Common myeloid progenitor, CD34-positive (primary cell): Measurements from ENCODE around the gene PDE2A.

Experiments
- CTCF ChIA-PET: fragments of 350-600 bp; sonication (Branson Sonifier 250); formaldehyde crosslinking; loops from one replicate; lab custom pipeline; 2021; ENCODE audit warnings: antibody characterized with exemption; lab: Charles Lee
- POLR2A ChIA-PET: fragments of 350-600 bp; sonication (Branson Sonifier 250); formaldehyde crosslinking; loops from one replicate; lab custom pipeline; 2021; ENCODE audit warnings: antibody characterized with exemption; lab: Charles Lee
- DNase-seq, 3 donors: peaks; one replicate each; pipeline versions ENCODE4 v3.0.0 to v3.0.0-alpha.2; 2013
- H3K27ac ChIP-seq, 2 experiments: 1 replicate in 1 of 2; 2 replicates in 1 of 2; pipeline ENCODE4 v1.7.0; 2013; ENCODE audit warnings: inconsistent platforms in 2 of 2, low read length in 2 of 2, mild to moderate bottlenecking in 2 of 2, low read depth in 1 of 2, moderate library complexity in 1 of 2; ENCODE audit not compliant: severe bottlenecking in 2 of 2, insufficient read depth in 1 of 2, poor library complexity in 1 of 2
- H3K27me3 ChIP-seq, 5 experiments: replicated peaks in 2 of 5; 1 replicate in 3 of 5; 2 replicates in 2 of 5; pipeline versions ENCODE4 v1.6.1 to v1.7.0; 2013; ENCODE audit warnings: low read length in 4 of 5, mild to moderate bottlenecking in 2 of 5, moderate library complexity in 2 of 5, inconsistent platforms in 1 of 5; ENCODE audit not compliant: insufficient read depth in 5 of 5, control insufficient read depth in 4 of 5
- H3K36me3 ChIP-seq, 4 experiments: 1 replicate in 2 of 4; 2 replicates in 2 of 4; pipeline versions ENCODE4 v1.6.1 to v1.7.0; 2013; ENCODE audit warnings: low read length in 3 of 4, control low read depth in 1 of 4, mild to moderate bottlenecking in 1 of 4; ENCODE audit not compliant: control insufficient read depth in 4 of 4, insufficient read depth in 4 of 4
- H3K4me1 ChIP-seq, 4 experiments: 1 replicate in 3 of 4; 2 replicates in 1 of 4; pipeline versions ENCODE4 v1.6.1 to v1.7.1; 2013; ENCODE audit warnings: low read length in 3 of 4, mild to moderate bottlenecking in 3 of 4, control low read depth in 1 of 4, inconsistent platforms in 1 of 4, moderate library complexity in 1 of 4; ENCODE audit not compliant: control insufficient read depth in 4 of 4, insufficient read depth in 4 of 4; ENCODE audit errors: control extremely low read depth in 1 of 4
- H3K4me3 ChIP-seq, 7 experiments: 1 replicate in 4 of 7; 2 replicates in 3 of 7; pipeline versions ENCODE4 v1.5.1 to v1.7.0; 2013; ENCODE audit warnings: mild to moderate bottlenecking in 7 of 7, low read length in 6 of 7, moderate library complexity in 6 of 7, inconsistent platforms in 2 of 7, low read depth in 2 of 7, control low read depth in 1 of 7; ENCODE audit not compliant: insufficient read depth in 4 of 7, control insufficient read depth in 1 of 7; ENCODE audit errors: extremely low read depth in 1 of 7
- H3K9me3 ChIP-seq, 5 experiments: 1 replicate in 4 of 5; 2 replicates in 1 of 5; pipeline versions ENCODE4 v1.6.1 to v1.7.1; 2013; ENCODE audit warnings: low read length in 4 of 5, mild to moderate bottlenecking in 2 of 5, inconsistent platforms in 1 of 5, low read depth in 1 of 5, moderate library complexity in 1 of 5; ENCODE audit not compliant: control insufficient read depth in 4 of 5, insufficient read depth in 2 of 5; ENCODE audit errors: control extremely low read depth in 1 of 5
- WGBS: methylation state at CpG from one replicate; pipeline ENCODE4 v1.1.5; 2013; ENCODE audit not compliant: insufficient coverage; 5-methylcytosine and 5-hydroxymethylcytosine counted together

The PDE2A gene

GRCh38 chr11:72701466-72701865 is 27.2 kb upstream of the PDE2A start:
- Histone ChIP-seq H3K27me3 (no peaks in the 10 kb centered on the region), H3K4me1 (no peaks in the 10 kb centered on the region), H3K27ac (no peak overlapping the region), H3K4me3 (no peak overlapping the region), H3K36me3 (peaks cover 7 to 96% (median 71%) of the 10 kb centered on the region in 4 experiments), H3K9me3 (no peaks in the 10 kb centered on the region)
- WGBS, result 96% methylated on average over 9 of the region's 10 CpGs
- ChIA-PET POLR2A (no interaction called here), CTCF (interaction anchor here (2.5 kb wide), 1 partner anchor 91 kb away, joined by 6 read pairs; no protein-coding TSS in a partner anchor)
- no peak for DNase-seq

DNA sequence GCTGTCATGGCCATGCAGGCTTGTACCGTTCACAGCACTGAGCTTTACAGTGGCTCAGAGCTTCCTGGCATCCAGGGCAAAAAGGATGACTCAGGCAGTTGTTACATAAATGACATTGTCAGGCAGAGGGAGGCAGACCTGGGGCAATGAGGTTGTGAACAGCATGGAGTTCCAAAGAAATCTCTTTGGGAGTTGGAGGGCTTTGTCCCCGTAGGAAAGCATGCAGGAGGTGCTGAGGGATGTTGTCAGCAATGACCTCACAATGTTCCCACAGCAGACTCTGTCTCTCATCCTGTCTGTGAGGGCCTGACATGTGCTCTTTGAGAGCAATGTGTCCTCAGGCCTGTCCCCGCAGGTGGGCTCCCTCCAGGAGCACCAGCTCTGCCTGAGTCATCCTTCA is 25.9 kb upstream of the PDE2A start:
- no peak for DNase-seq
- POLR2A ChIA-PET, result no interaction called here
- no peaks in the 10 kb centered on the region for H3K4me1 ChIP-seq
- no peak overlapping the region for H3K27ac ChIP-seq
- H3K36me3 ChIP-seq, result peaks cover 10 to 96% (median 74%) of the 10 kb centered on the region in 4 experiments
- CTCF ChIA-PET, result interaction anchor here (0.9 to 2.7 kb wide), 4 partner anchors 9 to 113 kb away, joined by 3 to 19 read pairs (median 4); no protein-coding TSS in a partner anchor
- no peaks in the 10 kb centered on the region for H3K27me3 ChIP-seq
- no peaks in the 10 kb centered on the region for H3K9me3 ChIP-seq
- WGBS, result 92% methylated on average over 3 of the region's 3 CpGs
- H3K4me3 ChIP-seq, result no peak overlapping the region

DNA sequence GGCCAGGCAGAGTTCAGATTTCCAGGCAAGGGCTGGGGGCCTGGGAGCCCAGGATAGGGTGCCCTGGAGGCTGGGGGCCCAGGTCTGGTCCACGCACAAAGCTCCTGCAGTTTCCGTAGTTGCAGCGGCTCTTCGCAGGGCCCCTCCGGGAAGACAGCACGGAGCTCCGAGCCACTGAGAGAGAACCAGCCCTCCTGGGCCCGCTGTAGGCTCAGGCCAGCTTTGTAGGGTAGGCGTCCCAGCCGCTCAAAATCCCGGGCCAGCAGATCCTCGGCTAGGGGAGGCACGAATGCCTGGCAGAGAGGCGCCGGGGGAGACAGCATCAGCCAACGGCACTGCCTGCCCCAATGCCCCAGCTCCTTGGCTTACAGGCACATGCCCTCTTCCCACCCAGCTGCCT is 23.6 kb upstream of the PDE2A start:
- 97% methylated on average over 14 of the region's 16 CpGs for WGBS
- H3K4me3 ChIP-seq, result no peak overlapping the region
- ChIA-PET POLR2A (no interaction called here), CTCF (interaction anchor here (2.7 kb wide), 1 partner anchor 14 kb away, joined by 19 read pairs; no protein-coding TSS in a partner anchor)
- no peaks in the 10 kb centered on the region for H3K27me3 ChIP-seq
- no peak overlapping the region for H3K27ac ChIP-seq
- H3K4me1 ChIP-seq, result no peaks in the 10 kb centered on the region
- peaks cover 18 to 99% (median 79%) of the 10 kb centered on the region in 4 experiments for H3K36me3 ChIP-seq
- no peak for DNase-seq
- no peaks in the 10 kb centered on the region for H3K9me3 ChIP-seq

DNA sequence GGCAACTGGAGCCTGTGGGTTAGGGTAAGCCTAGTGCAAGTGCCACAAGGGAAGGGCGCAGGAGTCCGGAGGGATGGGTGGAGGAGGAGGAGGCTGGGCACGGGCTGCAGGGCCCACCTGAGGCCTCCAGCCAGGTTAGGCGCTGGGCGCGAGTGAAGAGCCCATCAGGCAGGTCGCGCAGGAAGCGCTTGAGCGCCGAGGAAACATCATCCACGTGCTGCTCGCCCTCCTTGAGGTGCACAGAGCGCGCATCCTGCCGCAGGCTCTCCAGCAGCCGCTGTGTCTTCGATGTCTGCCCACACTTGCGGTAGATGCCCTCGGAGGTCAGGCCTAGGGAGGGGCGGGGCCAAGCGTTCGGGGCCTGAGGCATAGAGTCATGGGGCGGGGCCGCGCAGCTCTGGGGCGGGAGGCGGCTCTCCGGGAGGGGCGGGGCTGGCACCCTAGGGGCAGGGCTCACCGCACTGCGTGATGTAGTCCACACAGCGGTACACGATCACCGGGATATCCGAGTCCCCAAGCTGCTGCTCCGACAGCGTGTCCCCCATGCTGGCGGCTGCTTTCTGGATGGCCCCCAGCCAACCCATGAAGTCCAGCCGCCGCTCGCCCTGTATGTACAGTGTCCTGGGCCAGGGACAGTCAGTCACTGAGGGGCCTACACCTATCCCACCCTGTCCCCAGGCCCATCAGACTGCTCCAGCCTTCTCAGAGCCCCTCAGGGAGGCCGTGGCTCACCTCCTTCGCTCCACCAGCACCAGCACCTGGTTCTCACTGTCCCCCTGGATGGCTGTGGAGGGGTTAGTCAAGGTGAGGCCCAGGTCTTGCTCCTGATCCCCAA is 22.9 kb upstream of the PDE2A start:
- 98% methylated on average over 30 of the region's 44 CpGs for WGBS
- no peak overlapping the region for H3K4me3 ChIP-seq

DNA sequence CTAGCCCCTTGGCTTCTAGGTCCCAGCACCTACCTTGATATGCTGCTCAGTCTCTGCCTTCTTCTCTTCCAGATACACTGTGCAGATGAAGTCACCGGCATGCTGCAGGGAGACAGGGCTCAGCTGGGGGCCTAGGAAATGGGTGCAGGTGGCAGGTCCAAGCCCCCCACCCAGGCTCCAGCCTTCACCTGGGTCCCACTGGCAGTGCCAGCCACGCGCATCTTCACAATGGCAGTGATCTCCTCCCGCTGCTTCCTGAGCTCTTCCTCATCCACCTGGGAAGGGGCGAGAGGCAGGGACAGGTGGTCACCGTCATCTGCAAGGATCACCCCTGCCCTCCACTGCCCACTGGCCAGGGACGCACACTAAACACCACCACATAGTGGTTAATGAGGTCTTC is 21.1 kb upstream of the PDE2A start:
- DNase-seq, result no peak
- ChIA-PET CTCF (interaction anchor here (1.4 to 1.8 kb wide), 2 partner anchors 11 to 163 kb away, joined by 3 to 6 read pairs; no protein-coding TSS in a partner anchor), POLR2A (no interaction called here)
- H3K36me3 ChIP-seq, result peaks cover 19 to 100% (median 86%) of the 10 kb centered on the region in 4 experiments
- WGBS, result 96% methylated on average over 5 of the region's 7 CpGs
- no peak overlapping the region for H3K4me3 ChIP-seq
- no peak overlapping the region for H3K27ac ChIP-seq
- H3K4me1 ChIP-seq, result no peaks in the 10 kb centered on the region
- H3K27me3 ChIP-seq, result no peaks in the 10 kb centered on the region
- H3K9me3 ChIP-seq, result no peaks in the 10 kb centered on the region

More for the DNA sequence above, 22.9 kb upstream of the PDE2A start:
- Histone ChIP-seq H3K9me3 (no peaks in the 10 kb centered on the region), H3K27me3 (no peaks in the 10 kb centered on the region), H3K4me1 (no peaks in the 10 kb centered on the region), H3K27ac (no peak overlapping the region), H3K36me3 (peaks cover 21 to 99% (median 82%) of the 10 kb centered on the region in 4 experiments)
- CTCF ChIA-PET, result no interaction called here
- no peak for DNase-seq
- POLR2A ChIA-PET, result no interaction called here

- H3K36me3 ChIP-seq, result peaks cover 20 to 100% (median 86%) of the 10 kb centered on the region in 4 experiments
- no peak for DNase-seq
- no peak overlapping the region for H3K27ac ChIP-seq
- H3K4me1 ChIP-seq, result no peaks in the 10 kb centered on the region
- ChIA-PET POLR2A (interaction anchor here (0.6 kb wide), 1 partner anchor 142 kb away, joined by 4 read pairs; no protein-coding TSS in a partner anchor), CTCF (interaction anchor here (1.0 to 4.0 kb wide), 2 partner anchors 12 to 32 kb away, joined by 3 to 13 read pairs; no protein-coding TSS in a partner anchor)
- no peak overlapping the region for H3K4me3 ChIP-seq
- H3K9me3 ChIP-seq, result no peaks in the 10 kb centered on the region
- 97% methylated on average over 17 of the region's 19 CpGs for WGBS
- no peaks in the 10 kb centered on the region for H3K27me3 ChIP-seq
Observed at GRCh38 chr11:72693271-72693968, 19.2 kb upstream of the PDE2A start.
